ENCODE data around the gene BRDT. TPM values are rescaled to one million over a fixed set of nuclear protein-coding genes. Genes with fewer than 3 reads are reported as not detected.

BRDT gene
- total and polyA plus RNA-seq, 3 donors from 2014 or later: 70.8 to 141 (median 97.4) TPM

GRCh38 chr1:92037400-92037799, 88.2 kb downstream of the BRDT start:
- Histone ChIP-seq H3K36me3 (ENCODE audit: low read depth, missing control alignments) (no peaks in the 10 kb centered on the region), H3K9me3 (no peaks in the 10 kb centered on the region), H3K4me3 (no peak overlapping the region), H3K27me3 (no peaks in the 10 kb centered on the region), H3K4me1 (no peaks in the 10 kb centered on the region), H3K27ac (no peak overlapping the region)
- intact Hi-C loops (cut with DNase I; ENCODE audit: low total_unique reads): no loop called here
- TF ChIP-seq POLR2A (IDR thresholded peaks at IDR 0.05) (no peak), CTCF (IDR thresholded peaks at IDR 0.05) (no peak)
- 73 to 86% methylated on average over 6 of the region's 6 CpGs for WGBS, 2 donors
- no peak for DNase-seq

GRCh38 chr1:92038695-92039346, 89.6 kb downstream of the BRDT start:
- Histone ChIP-seq H3K4me1 (no peaks in the 10 kb centered on the region), H3K9me3 (no peaks in the 10 kb centered on the region), H3K27me3 (no peaks in the 10 kb centered on the region), H3K36me3 (ENCODE audit: low read depth, missing control alignments) (no peaks in the 10 kb centered on the region), H3K4me3 (no peak overlapping the region), H3K27ac (no peak overlapping the region)
- DNase-seq: no peak
- WGBS, 2 donors: 91 to 94% methylated on average over 2 of the region's 2 CpGs
- intact Hi-C loops (cut with DNase I; ENCODE audit: low total_unique reads): no loop called here
- TF ChIP-seq CTCF (IDR thresholded peaks at IDR 0.05): no peak
- no peak for TF ChIP-seq POLR2A (IDR thresholded peaks at IDR 0.05)

GRCh38 chr1:92040971-92041370, 91.8 kb downstream of the BRDT start:
- Histone ChIP-seq H3K4me3 (no peak overlapping the region), H3K4me1 (no peaks in the 10 kb centered on the region), H3K9me3 (no peaks in the 10 kb centered on the region), H3K27me3 (no peaks in the 10 kb centered on the region), H3K27ac (no peak overlapping the region), H3K36me3 (ENCODE audit: low read depth, missing control alignments) (no peaks in the 10 kb centered on the region)
- no peak for DNase-seq
- WGBS, 2 donors: 77 to 97% methylated on average over 1 of the region's 1 CpG
- intact Hi-C loops (cut with DNase I; ENCODE audit: low total_unique reads): no loop called here
- TF ChIP-seq POLR2A (IDR thresholded peaks at IDR 0.05) (no peak), CTCF (IDR thresholded peaks at IDR 0.05) (no peak)

- no peak overlapping the region for H3K4me3 ChIP-seq
- DNase-seq: no peak
- intact Hi-C loops (cut with DNase I; ENCODE audit: low total_unique reads): no loop called here
- H3K27ac ChIP-seq: no peak overlapping the region
- no peaks in the 10 kb centered on the region for H3K4me1 ChIP-seq
- no peaks in the 10 kb centered on the region for H3K36me3 ChIP-seq (ENCODE audit: low read depth, missing control alignments)
- TF ChIP-seq POLR2A (IDR thresholded peaks at IDR 0.05): no peak
- no peak for TF ChIP-seq CTCF (IDR thresholded peaks at IDR 0.05)
- H3K9me3 ChIP-seq: no peaks in the 10 kb centered on the region
- H3K27me3 ChIP-seq: no peaks in the 10 kb centered on the region
- WGBS, 2 donors: 84 to 86% methylated on average over 5 of the region's 5 CpGs
Measured at GRCh38 chr1:92043621-92044020, 94.4 kb downstream of the BRDT start.

Data from testis (tissue), 3 donors.